ENCODE data around the gene CCDC87.

Gene CCDC87

DNA sequence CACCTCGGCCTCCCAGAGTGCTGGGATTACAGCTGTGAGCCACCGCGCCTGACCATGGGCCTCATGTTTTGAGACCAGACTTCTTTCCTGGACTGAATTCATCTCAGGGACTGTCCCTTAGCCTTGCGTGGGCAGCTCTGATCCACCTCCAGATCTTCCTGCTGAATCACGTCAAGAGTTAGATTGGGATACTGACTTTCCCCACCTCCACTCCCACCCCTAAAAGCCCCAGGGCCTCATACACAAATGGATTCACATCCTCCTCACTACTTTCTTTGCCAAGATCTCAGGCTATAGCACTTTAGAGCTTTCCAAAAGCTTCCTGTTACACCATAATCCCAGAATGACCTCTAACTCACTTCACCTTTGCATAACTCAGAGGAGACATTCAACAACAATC lies 12.1 kb downstream of the CCDC87 start:
- no peak for DNase-seq

DNA sequence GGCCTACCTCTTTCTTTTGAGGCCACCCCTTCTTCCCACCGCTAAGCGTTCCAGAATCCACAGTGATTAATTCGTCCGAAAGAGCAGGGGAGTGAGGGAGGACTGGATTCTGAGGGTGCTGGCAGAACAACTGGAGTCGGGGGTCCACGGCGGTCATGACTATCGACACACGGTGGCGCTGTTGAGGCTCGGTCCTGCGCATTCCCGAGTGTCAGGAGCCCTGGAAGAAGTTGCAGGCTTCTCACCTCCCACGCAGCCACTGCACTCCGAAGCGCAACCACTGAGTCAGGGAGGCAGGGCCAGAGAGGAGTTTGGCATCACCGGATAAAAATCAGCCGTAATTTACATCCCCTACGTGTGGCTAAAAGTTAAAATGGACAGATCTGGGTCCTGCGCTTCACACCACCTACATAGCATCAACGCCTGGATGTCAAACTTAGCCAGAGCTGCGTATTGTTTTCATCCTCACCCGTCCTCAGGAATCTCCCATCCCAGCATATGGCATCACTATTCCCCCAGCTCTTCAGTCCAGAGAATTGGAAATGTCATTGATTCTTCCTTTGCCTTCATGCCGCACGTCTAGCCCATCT lies 13.8 kb downstream of the CCDC87 start:
- peak; percentile 73 for DNase-seq

DNA sequence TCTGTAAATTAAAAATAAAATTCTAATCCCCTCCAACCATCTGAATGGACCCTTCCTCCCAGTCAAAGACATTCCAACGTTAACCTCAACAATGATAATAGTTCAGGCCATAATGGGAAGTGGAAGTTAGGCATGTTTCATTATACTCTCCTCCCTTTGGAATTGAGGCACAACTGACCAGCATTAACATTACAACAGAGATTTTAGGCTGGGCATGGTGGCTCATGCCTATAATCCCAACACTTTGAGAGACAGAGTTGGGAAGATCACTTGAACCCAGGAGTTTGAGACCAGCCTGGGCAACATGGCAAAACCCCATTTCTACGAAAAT lies 22.0 kb downstream of the CCDC87 start:
- no peak for DNase-seq

DNA sequence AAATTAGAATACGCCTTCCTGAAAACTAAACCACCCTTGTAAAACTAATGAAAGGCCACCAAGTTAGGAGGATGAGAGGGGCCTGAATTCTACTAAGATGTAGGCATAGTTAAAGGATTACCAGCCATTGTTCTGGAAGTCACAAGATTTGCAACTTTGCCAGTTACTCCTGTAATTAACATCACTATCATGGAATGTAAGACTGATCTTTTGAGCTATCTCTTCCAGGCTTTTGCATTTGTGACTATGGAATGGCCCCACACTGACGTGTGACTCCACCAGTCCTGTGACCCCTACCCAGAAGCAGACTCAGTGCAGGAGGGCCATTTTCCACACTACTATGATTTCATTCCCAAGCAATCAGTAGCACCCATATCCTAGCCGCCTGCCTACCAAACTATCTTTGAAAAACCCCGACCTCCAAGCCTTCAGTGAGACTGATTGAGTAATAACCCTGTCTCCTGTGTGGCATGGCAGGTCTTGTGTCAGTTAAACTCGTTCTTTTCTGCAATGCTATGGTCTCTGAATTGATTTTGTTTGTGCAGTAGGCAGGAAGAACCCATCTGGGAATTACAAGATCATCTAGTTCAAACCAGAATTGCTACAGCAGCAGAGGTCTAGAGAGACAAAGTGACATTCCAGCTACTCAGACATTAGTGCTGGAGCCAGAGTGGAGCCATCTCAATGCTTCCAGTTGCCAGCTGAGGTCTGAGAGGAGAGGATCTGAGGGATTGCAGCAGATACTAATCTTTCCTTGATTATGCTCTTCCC lies 22.6 kb downstream of the CCDC87 start:
- no peak for DNase-seq

DNA sequence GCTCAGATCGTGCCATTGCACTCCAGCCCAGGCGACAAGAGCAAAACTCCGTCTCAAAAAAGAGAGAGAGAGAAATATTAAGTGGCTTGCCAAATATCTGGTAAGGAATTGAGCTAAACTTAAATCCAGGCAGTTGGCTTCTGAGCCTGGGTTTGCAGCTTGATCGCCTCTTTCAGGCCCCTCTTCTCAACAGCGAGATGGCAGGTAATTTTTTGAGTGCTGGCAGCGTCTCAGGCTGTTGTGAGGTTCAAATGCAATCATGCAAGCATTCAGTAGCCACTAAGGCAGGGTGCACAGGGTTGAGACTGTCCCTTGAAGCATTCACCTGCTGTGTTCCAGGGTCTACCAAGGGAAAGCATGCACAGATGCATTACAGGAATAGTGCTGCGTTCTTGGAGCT lies 23.8 kb downstream of the CCDC87 start:
- DNase-seq = no peak

DNA sequence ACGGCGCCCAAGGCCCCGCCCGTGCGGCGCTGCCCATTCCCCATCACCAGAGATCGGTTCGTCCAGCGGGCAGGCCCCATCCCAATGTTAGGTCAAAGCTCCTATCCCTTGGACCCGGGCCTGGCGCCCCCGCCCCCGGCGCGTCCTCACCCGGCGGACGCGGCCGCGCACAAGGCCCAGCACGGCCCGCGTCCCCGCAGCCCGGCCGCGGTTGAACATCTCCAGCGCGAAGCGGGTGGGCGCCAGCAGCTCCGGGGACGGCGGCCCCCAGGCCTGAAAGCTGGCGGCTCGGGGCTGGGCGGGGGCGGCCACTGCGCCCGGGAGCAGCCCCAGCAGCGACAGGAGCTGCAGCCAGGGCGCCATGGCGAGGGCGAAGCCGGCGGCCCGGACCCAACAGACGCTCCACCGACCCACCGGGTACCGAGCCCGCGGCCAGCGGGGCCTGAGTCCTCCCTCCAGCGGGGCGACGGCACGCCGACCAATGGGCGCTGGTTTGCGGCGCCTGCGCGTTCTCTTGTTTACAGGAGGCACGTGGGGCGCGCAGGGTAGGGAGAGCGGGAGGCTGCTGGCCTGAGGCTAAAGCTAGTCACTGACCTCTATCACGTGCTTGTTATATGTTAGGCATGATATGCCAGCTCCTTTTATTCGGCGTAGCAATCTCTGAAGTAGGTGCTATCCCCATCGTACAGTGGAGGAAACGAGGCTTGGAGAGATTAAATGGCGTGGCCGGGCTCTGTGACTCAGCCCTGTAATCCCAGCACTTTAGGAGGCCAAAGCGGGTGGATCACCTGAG lies 24.5 kb downstream of the CCDC87 start, which contains the start of gene CTSF:
CTSF (minus strand) TSS at position 483 of the 793 bp plus-strand sequence; CDS start at position 363, 120 bp downstream.
- DNase-seq = peak; percentile 83

DNA sequence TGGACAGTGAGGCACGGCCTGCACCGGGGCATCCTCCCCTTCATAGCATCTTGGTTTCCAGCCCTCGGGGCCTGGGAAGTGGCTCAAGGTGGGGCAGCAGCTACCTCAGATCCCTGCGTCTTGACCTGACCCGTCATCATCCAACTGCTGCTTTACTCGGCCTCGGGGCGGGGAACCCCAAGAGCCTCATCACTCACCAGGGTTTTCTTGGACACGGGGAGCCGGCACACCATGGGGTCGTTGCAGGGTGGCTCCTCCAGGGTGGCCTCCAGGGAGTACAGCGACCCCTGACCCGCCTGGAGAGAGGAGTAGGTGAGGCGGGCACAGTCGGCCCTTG lies 25.1 kb downstream of the CCDC87 start:
- no peak for DNase-seq

DNA sequence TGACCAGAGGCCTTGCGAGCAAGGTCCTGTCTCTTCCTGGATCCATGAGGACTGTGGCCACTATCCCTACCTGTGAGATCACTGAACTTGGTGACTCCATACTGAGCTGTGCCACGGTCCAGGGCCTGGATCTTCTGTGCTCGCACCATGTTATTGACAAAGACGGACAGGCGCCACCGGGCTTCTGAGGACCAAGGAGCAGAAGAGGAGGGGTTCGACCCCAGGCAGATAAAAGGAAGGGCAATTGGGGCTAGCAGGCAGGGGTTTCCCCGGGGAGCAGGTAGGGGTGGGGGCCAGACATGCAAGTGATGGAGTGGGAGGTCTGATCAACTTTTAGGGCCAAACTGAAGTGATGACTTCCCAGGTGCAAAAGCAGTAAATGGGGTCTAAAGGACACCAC lies 26.6 kb downstream of the CCDC87 start:
- no peak for DNase-seq

DNA sequence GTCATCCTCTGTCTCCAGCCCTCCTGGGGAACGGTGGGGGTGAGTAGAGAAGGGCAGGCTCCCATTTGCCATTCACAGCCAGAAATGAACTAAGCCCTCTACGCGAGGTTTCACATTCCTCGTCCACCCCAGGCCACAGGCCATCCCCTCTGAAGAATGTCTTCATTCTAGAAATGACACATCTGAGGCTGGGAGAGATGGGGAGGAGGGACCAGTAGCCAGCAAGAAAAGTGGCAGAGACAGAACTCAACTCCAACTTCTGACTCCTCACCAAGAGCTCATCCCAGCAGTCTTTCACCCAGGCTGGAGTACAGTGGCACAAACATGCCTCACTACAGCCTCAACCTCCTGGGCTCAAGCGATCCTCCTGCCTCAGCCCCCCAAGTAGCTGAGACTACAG lies 27.9 kb downstream of the CCDC87 start:
- DNase-seq = no peak

DNA sequence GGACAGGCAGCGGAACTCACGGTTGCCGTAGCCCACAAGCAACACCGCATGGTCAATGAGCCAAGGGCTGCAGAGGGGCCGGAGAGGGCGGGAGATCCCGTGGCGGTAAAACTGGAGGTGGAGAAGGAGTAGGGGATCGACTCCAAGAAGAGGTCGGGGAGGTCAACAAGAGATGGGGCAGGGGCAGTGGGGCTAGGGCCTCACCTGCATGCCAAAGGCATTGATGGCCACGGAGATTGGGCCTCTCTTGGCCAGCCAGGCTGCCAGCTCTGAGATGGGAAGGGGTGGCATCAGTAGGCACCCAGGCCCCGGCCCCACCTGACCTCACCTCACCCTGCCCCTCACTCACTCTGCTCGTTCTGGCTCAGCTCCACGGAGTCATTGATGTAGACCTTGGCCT lies 28.3 kb downstream of the CCDC87 start:
- DNase-seq = no peak

DNA sequence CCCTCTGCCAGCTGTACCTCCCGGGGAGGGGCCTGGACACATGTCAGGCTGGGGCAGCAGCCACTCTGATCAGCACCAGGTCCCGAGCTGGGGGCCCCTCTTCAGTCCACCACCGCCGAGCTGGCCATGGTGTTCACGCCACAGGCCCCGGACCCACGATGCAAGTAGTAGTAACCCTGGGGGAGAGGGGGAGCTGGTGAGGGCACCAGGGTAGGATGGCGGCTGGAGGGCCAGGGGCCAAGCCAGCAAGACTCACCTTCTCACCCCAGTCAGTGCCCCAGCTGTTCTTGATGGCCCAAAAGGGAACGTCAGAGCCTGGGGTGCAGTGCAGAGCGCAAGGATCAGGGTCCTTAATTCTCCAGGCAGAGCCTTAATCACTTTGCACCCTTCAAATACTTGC lies 29.0 kb downstream of the CCDC87 start:
- DNase-seq = no peak

DNA sequence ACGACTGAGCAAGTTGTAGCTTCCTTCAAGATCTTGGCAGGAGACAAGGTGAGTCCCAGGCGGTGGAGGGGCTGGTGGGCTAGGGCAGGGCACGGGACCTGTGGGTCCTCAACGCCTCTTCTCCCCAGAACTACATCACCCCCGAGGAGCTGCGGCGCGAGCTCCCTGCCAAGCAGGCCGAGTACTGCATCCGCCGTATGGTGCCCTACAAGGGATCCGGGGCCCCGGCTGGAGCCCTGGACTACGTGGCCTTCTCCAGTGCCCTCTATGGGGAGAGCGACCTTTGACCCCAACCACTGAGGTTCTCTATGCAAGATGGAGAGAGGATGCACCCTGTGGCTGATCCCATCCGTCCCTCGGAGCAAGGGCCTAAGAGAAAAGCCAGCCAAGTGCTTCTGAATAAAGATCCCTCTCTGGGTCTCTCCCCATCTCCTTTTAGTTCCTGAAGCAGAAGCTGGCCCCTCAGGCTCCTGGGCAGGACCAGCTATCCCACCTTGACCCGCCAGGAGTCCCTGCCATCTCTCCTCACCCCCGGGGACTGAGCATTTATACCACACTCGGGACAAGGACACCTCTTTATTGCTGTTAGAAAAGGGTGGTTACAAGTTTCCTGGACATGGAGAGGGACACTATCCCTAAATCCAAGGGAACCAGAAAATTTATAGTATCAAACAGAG lies 29.8 kb downstream of the CCDC87 start:
- no peak for DNase-seq

DNA sequence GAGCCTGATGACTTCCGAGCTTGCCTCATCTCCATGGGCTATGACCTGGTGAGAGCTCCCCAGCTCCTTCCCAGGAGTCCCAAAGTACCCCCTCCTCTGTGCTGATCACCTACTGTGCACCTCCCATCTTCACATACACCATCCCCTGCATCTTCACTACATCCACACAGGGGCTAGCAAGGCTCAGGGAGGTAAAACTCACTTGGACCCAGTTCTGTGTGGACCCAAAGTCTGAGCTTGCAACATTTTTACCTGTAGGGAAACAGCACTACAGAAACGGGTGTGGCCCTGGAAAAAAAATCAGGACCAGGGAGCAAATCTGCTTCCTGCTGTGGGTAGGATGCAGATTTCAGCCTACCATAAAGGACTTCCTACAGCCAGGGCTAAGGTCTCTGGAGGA lies 30.6 kb downstream of the CCDC87 start:
- no peak for DNase-seq

DNA sequence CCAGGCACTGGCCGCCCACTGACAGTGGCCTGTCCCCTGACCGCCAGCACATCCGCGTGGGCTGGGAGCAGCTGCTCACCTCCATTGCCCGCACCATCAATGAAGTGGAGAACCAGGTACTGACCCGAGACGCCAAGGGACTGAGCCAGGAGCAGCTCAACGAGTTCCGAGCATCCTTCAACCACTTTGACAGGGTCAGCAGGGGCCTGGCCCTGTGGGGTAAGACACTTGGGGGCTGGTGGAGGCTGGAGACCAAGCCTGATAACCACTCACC lies 31.0 kb downstream of the CCDC87 start:
- DNase-seq = no peak

DNA sequence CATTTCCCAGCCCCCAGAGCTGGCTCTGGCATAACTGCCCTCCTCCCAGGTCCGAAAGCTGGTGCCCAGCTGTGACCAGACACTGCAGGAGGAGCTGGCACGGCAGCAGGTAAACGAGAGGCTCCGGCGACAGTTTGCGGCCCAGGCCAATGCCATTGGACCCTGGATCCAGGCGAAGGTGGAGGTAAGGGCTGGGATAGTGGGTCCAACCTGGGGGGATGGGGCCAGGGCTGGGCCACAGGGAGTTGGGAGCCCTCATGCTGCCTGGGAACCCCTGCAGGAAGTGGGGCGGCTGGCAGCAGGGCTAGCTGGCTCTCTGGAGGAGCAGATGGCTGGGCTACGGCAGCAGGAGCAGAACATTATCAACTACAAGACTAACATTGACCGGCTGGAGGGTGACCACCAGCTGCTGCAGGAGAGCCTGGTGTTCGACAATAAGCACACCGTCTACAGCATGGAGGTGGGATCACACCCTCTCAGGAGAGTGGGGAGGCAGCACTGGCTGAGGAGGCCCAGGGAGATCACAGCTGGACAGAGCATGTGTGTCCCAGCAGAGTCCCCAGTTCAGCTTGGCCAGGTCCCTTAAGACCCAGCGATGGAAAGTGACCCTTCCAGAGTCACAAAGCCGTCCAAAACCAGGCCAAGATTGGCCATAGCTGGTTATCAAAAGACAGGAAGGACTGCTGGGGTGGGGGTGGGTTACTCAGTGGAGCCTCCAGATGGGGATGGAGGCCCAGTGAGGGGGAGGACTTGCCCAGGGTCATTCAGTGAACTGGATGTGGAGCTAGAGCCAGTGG lies 31.5 kb downstream of the CCDC87 start:
- DNase-seq = no peak

DNA sequence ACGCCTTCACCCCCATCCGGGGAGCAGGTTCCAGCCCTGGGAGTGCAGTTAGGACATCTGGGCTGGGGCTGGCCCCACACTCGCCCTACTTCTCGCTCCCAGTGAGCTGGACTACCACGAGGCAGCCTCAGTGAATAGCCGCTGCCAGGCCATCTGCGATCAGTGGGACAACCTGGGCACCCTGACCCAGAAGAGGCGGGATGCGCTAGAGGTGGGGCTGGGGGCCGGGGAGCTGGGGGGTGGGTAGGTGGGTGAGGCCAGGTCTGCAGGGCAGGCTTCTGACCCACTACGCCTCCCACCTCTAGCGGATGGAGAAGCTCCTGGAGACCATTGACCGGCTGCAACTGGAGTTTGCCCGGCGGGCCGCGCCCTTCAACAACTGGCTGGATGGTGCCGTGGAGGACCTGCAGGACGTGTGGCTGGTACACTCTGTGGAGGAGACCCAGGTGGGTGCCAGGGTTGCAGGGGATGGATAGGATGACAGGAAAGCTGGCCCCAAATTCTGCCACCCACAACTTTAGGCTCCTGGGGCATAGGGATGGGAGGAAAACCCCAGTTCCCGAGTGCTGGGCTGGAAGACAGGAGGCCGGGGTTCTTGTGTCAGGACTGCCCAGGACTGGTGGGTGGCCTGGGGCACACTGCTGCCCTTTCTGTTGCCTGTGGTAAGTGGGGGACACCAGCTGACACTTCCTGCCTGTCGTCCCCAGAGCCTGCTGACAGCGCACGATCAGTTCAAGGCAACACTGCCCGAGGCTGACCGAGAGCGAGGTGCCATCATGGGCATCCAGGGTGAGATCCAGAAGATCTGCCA lies 32.8 kb downstream of the CCDC87 start:
- no peak for DNase-seq

DNA sequence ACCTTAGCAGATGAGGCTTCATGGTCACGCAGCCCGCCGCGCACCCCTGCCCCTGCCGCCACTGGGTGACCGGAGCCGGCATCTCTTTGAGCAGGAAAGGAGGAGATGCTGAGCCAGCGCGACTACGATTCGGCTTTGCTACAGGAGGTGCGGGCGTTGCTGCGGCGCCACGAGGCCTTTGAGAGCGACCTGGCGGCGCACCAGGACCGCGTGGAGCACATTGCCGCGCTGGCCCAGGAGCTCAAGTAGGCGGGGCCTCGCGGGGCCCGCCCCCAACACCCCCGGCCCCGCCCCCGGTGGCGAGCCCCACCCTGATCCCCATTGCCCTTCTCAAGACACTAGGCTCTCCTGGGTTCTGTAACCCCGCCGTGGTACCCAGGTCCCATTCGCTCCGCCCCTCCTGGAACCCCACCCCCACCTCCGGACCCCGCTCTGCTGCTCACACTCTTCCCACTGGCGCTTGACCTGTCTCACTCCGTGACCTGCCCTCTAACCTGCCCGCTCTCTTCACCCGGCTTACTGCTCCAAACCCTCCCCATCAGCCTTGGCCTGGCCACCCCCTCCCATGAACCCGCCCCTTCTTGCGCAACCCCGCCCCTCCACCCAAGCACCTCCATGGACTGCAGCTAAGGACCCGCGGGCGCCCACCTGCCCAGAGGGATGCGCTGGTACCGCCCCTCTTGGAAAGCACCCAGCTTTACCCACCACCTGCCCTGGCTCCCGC lies 33.6 kb downstream of the CCDC87 start:
- no peak for DNase-seq

DNA sequence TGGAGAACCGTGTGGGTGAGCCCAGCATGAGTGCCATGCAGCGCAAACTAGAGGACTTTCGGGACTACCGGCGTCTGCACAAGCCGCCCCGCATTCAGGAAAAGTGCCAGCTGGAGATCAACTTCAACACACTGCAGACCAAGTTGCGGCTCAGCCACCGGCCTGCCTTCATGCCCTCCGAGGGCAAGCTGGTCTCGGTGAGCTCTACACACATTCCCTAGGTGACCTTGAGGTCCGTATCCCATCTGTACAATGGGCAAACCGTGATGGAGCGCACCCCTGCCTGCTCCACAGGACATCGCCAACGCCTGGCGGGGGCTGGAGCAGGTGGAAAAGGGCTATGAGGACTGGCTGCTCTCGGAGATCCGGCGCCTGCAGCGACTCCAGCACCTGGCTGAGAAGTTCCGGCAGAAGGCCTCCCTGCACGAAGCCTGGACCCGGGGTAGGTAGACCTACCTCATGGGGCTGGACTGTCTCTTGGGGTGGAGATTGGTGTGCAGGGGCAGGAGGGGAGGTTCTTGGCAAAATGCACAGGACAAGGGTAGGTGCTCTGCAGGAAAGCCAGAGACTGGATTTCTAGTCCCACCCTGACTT lies 35.0 kb downstream of the CCDC87 start:
- no peak for DNase-seq

DNA sequence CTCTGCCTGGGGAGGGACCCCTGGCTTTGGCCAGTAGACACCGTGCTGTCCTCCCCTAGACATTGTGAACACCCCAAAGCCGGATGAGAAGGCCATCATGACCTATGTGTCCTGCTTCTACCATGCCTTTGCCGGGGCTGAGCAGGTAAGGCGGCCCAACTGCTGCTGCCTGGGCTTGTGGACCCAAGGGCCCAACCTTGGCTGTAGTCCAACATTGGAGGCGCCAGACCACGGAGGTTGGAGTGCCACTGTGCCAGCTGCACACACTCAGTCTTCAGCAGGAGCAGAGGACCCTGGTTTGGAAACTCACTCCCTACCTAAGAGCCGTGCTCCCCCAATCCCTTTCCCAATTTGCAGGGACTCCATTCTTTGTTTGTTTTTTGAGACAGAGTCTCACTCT lies 36.8 kb downstream of the CCDC87 start:
- DNase-seq = no peak

DNA sequence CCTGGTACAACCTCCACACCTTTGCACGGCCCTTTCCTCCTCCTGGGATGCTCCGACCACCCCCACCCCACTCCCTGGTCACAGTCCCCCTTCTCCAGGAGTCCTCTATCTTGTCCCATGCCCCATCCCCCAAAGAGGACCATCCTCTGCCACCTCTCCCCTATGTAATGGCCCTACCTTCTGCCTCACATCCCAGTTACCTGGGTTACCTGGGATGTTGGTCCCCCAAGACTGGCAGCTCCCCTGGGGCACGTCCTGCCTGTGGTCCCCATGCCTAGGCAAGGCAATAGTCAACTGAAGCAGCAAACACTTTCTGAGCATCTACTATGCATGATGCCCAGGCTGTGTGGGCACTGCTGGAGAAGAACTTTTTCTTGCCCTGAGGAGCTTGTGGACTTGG lies 37.4 kb downstream of the CCDC87 start:
- DNase-seq = no peak

DNA sequence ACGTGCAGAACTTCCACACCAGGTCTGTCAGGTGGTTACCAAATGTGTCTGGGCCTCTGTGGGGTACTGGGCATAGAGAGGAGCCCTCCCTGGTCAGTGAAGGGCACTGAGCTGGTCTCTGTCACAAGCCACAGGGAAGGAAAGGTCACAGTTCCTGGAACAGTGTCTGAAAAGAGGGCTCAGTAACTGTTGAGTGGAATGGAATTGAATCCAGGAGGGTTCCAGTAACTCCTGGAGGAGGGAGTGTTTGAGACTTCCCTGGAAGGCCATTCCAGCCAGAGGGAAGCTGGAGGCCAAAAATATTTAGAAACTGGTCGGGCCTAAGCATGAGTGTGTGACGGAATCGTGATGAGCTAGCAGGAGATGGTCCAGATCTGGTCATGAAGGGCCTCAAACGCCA lies 38.3 kb downstream of the CCDC87 start:
- DNase-seq = no peak
